A673 (cell line): Measurements from ENCODE around the gene BMPR1A. TPM values are rescaled to one million over a fixed set of nuclear protein-coding genes. Genes with fewer than 3 reads are reported as not detected.
A peak's percentile ranks its signal among the peaks of the same experiment; 100 is the strongest.

Experiments used
- BruUV-seq: library from RNA; stranded (reverse); fragments of 400-500 nt; replicated peaks from 2 replicates; lab custom pipeline; 2021; lab: Mats Ljungman, UMichigan
- CTCF ChIA-PET: fragments of 300-600 bp; sonication (Branson Sonifier 250); formaldehyde crosslinking; loops from one replicate; lab custom pipeline; 2022; ENCODE audit warnings: antibody characterized with exemption; lab: Charles Lee
- POLR2A ChIA-PET: fragments of 300-600 bp; sonication (Branson Sonifier 250); formaldehyde crosslinking; loops from one replicate; lab custom pipeline; 2022; ENCODE audit warnings: antibody characterized with exemption; ENCODE audit not compliant: low non-redundant PET; lab: Charles Lee
- DNase-seq: peaks from one replicate; pipeline ENCODE4 v3.0.0-alpha.2; 2015; ENCODE audit warnings: low spot score
- H3K27ac ChIP-seq: fragments of 200-600 bp; sonication (generic); 2 replicates; pipeline ENCODE4 v1.5.1; 2016; ENCODE audit warnings: mixed run types, low read depth, mild to moderate bottlenecking, mixed read lengths, antibody characterized with exemption, low read length; ENCODE audit not compliant: poor library complexity, severe bottlenecking
- H3K27me3 ChIP-seq: fragments of 200-600 bp; sonication (generic); replicated peaks from 2 replicates; pipeline ENCODE4 v1.6.1; 2017; ENCODE audit warnings: mixed run types, low read depth, mild to moderate bottlenecking, mixed read lengths, antibody characterized with exemption, low read length; ENCODE audit not compliant: insufficient read depth, poor library complexity
- H3K36me3 ChIP-seq: fragments of 200-600 bp; sonication (generic); 2 replicates; pipeline ENCODE4 v1.6.1; 2016; ENCODE audit warnings: mixed run types, mild to moderate bottlenecking, mixed read lengths, antibody characterized with exemption, low read length; ENCODE audit not compliant: insufficient read depth, poor library complexity, severe bottlenecking
- H3K4me1 ChIP-seq: fragments of 200-600 bp; sonication (generic); 2 replicates; pipeline ENCODE4 v1.6.1; 2017; ENCODE audit warnings: mixed run types, mild to moderate bottlenecking, mixed read lengths, antibody characterized with exemption, low read length; ENCODE audit not compliant: insufficient read depth, poor library complexity, severe bottlenecking
- H3K4me3 ChIP-seq: fragments of 200-600 bp; sonication (generic); 2 replicates; pipeline ENCODE4 v1.5.1; 2016; ENCODE audit warnings: low read depth, mixed run types, mild to moderate bottlenecking, mixed read lengths, low read length; ENCODE audit not compliant: poor library complexity, severe bottlenecking
- H3K9me3 ChIP-seq: fragments of 200-600 bp; sonication (generic); 2 replicates; pipeline ENCODE4 v1.6.1; 2016; ENCODE audit warnings: mixed run types, low read depth, mild to moderate bottlenecking, mixed read lengths, antibody characterized with exemption, low read length; ENCODE audit not compliant: poor library complexity, severe bottlenecking
- EZH2 ChIP-seq: fragments of 200-600 bp; sonication (generic); IDR thresholded peaks from 2 replicates; pipeline ENCODE4 v1.6.1; 2017; ENCODE audit warnings: borderline replicate concordance, low read depth, mild to moderate bottlenecking, mixed read lengths, antibody characterized with exemption, low read length; ENCODE audit not compliant: poor library complexity, severe bottlenecking
- intact Hi-C: fragments of 100-400 bp; cut with micrococcal nuclease; formaldehyde crosslinking; loops from one replicate; pipeline ENCODE4 v1.10.0; 2022; ENCODE audit not compliant: unreplicated experiment
- total RNA-seq: library from RNA; stranded (reverse); gene quantifications from 2 replicates; pipeline ENCODE4 v1.2.3, GENCODE V29; 2021
- TF ChIP-seq, protein P1 (sequence below): fragments of 300-800, 200-600 bp; sonication (generic); conservative IDR thresholded peaks from 2 replicates; pipeline ENCODE4 v1.5.1; 2017; ENCODE audit warnings: low read depth, mild to moderate bottlenecking, antibody characterized with exemption, low read length, moderate library complexity, mixed read lengths

The BMPR1A gene
- total RNA-seq, 1 experiment from 2014 or later, result 136 TPM

DNA sequence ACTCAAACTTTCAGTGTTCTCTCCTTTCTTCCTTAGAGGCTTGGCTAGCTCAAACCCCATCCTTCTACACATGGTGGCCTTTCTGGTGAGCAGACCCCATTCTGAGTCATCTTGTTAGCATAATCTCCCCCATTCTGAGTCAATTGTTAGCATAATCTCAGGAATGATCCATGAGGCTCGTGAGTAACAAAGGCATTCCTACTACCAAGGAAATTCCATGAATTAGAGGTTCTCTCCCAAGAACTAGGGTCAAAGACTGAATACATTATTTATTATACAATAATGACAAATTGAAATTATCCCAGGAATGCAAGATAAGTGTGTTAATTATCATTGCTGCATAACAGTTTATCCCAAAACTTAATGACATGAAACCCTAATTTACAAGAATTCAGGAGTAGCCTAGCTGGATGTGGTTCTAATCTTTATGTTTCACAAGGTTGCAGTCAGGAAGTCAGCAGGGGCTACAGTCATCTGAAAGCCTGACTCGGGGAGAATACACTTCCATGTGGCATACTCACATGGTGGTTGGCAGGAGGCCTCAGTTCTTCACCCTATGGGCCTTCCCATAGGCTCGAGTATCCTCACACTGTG is 100.8 kb downstream of the BMPR1A start:
- peaks cover 18% of the 10 kb centered on the region for H3K36me3 ChIP-seq
- intact Hi-C loops, result no loop called here
- H3K27ac ChIP-seq, result peak overlapping the region; percentile 27
- POLR2A ChIA-PET, result no interaction called here
- peaks cover 50% of the 10 kb centered on the region for H3K4me1 ChIP-seq
- peak; percentile 77 for DNase-seq
- H3K4me3 ChIP-seq, result no peak overlapping the region
- CTCF ChIA-PET, result interaction anchor here (0.6 kb wide), 1 partner anchor 9 kb away, joined by 3 read pairs; no protein-coding TSS in a partner anchor
- no peaks in the 10 kb centered on the region for H3K9me3 ChIP-seq
- no peaks in the 10 kb centered on the region for H3K27me3 ChIP-seq
- BruUV-seq, result no TSS peak
- no peak for TF ChIP-seq EZH2
- TF ChIP-seq, protein P1, sequence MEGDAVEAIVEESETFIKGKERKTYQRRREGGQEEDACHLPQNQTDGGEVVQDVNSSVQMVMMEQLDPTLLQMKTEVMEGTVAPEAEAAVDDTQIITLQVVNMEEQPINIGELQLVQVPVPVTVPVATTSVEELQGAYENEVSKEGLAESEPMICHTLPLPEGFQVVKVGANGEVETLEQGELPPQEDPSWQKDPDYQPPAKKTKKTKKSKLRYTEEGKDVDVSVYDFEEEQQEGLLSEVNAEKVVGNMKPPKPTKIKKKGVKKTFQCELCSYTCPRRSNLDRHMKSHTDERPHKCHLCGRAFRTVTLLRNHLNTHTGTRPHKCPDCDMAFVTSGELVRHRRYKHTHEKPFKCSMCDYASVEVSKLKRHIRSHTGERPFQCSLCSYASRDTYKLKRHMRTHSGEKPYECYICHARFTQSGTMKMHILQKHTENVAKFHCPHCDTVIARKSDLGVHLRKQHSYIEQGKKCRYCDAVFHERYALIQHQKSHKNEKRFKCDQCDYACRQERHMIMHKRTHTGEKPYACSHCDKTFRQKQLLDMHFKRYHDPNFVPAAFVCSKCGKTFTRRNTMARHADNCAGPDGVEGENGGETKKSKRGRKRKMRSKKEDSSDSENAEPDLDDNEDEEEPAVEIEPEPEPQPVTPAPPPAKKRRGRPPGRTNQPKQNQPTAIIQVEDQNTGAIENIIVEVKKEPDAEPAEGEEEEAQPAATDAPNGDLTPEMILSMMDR, result no peak

DNA sequence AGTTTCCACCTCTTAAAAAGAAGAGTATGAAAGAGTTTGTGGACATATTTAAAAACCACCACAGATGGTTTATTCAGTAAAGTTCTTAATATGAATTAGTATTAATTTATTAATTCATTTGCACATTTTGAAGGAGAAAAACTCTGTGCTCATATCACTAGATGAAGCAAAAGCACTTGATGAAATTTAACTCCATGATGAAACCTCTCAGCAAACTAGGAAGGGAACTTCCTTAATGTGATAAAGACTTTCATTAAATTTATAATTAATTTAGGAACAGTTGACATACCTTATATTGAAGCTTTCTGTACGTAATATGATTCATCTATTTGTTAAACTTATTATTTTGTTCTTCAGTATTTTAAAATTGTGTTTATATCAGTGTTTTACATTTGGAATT is 101.6 kb downstream of the BMPR1A start:
- H3K9me3 ChIP-seq, result no peaks in the 10 kb centered on the region
- no TSS peak for BruUV-seq
- H3K27me3 ChIP-seq, result no peaks in the 10 kb centered on the region
- POLR2A ChIA-PET, result no interaction called here
- no peak overlapping the region for H3K4me3 ChIP-seq
- peaks cover 54% of the 10 kb centered on the region for H3K4me1 ChIP-seq
- intact Hi-C loops, result no loop called here
- TF ChIP-seq, protein P1, result no peak
- no peak for TF ChIP-seq EZH2
- H3K36me3 ChIP-seq, result peaks cover 14% of the 10 kb centered on the region
- H3K27ac ChIP-seq, result no peak overlapping the region
- CTCF ChIA-PET, result no interaction called here
- no peak for DNase-seq

- ChIA-PET CTCF (no interaction called here), POLR2A (no interaction called here)
- Histone ChIP-seq H3K4me3 (no peak overlapping the region), H3K4me1 (peaks cover 54% of the 10 kb centered on the region), H3K36me3 (peaks cover 8% of the 10 kb centered on the region), H3K27ac (no peak overlapping the region), H3K9me3 (no peaks in the 10 kb centered on the region), H3K27me3 (no peaks in the 10 kb centered on the region)
- intact Hi-C loops, result no loop called here
- no peak for DNase-seq
- no peak for TF ChIP-seq EZH2
- TF ChIP-seq, protein P1, result no peak
- BruUV-seq, result no TSS peak
These were observed 104.9 kb downstream of the BMPR1A start for GRCh38 chr10:86861351-86861750.
